GM06990 (cell line): Measurements from ENCODE around the gene ADORA2A.

Experiments
- DNase-seq: peaks from one replicate; pipeline ENCODE4 v3.0.0-alpha.2; 2011; ENCODE audit not compliant: insufficient read length; ENCODE audit errors: extremely low read depth
- H3K27me3 ChIP-seq: replicated peaks from 2 replicates; pipeline ENCODE4 v1.6.0; 2011; ENCODE audit warnings: low read length; ENCODE audit not compliant: control insufficient read depth, insufficient read depth
- H3K36me3 ChIP-seq: 2 replicates; pipeline ENCODE4 v1.5.1; 2011; ENCODE audit warnings: low read length; ENCODE audit not compliant: control insufficient read depth, insufficient read depth
- H3K4me3 ChIP-seq: replicated peaks from 2 replicates; pipeline ENCODE4 v1.5.1; 2011; ENCODE audit warnings: low read depth, mild to moderate bottlenecking, control low read depth, low read length
- TF ChIP-seq, protein P1 (sequence below): IDR thresholded peaks from 2 replicates; pipeline ENCODE4 v1.5.1; 2011; ENCODE audit warnings: low read length, control low read depth, mild to moderate bottlenecking, inconsistent platforms; ENCODE audit not compliant: insufficient read depth, poor library complexity, severe bottlenecking

ADORA2A gene

GRCh38 chr22:24427500-24428164, at the start of gene ADORA2A:
TSS of gene ADORA2A (plus strand) at chr22:24427599. CDS start at chr22:24433405, 5,806 bp downstream.
- TF ChIP-seq, protein P1, sequence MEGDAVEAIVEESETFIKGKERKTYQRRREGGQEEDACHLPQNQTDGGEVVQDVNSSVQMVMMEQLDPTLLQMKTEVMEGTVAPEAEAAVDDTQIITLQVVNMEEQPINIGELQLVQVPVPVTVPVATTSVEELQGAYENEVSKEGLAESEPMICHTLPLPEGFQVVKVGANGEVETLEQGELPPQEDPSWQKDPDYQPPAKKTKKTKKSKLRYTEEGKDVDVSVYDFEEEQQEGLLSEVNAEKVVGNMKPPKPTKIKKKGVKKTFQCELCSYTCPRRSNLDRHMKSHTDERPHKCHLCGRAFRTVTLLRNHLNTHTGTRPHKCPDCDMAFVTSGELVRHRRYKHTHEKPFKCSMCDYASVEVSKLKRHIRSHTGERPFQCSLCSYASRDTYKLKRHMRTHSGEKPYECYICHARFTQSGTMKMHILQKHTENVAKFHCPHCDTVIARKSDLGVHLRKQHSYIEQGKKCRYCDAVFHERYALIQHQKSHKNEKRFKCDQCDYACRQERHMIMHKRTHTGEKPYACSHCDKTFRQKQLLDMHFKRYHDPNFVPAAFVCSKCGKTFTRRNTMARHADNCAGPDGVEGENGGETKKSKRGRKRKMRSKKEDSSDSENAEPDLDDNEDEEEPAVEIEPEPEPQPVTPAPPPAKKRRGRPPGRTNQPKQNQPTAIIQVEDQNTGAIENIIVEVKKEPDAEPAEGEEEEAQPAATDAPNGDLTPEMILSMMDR, result no peak
- Histone ChIP-seq H3K36me3 (peaks cover 4% of the 10 kb centered on the region), H3K4me3 (peak within 1 kb of the TSS; percentile 77), H3K27me3 (no peaks in the 10 kb centered on the region)
- peak; percentile 83 for DNase-seq

- Histone ChIP-seq H3K4me3 (no peak overlapping the region), H3K36me3 (no peaks in the 10 kb centered on the region; the same call in 1 of the 2 replicates), H3K27me3 (no peaks in the 10 kb centered on the region)
- no peak for DNase-seq
- TF ChIP-seq, protein P1, result no peak
Measured at GRCh38 chr22:24379536-24379935, 47.9 kb upstream of the ADORA2A start.

DNA sequence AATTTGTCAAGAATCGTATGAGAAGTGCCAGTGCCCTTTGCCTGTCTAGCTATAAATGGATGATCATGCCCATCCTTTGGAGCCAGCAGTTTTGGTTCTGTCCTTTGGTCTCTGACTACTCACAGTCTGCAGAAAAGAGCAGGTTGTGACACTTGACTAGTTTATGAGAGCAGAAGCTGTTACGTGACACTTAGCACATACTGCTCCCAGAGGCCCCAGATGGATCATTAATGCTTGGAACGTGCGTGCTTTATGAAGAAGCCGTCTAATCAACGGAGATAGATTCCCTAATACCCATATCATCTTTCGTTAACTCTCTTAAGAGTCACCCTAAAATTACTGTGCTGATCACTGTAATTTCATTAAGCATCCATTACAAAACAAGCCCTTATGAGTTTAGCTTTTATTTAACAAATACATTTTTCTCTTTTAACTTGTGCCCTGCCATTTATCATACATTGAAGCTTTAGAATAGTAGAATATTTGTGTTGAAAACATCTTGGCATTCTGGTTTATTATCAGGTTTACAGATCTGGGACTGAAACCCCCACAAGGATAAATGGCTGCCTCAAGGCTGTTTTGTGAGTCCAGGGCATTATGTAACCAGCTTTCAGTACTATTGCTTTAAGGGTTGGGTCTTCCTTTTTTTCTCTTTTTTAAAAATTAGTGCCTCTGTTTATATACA, 47.0 kb upstream of the ADORA2A start:
- H3K36me3 ChIP-seq, result no peaks in the 10 kb centered on the region; the same call in 1 of the 2 replicates
- H3K27me3 ChIP-seq, result no peaks in the 10 kb centered on the region
- H3K4me3 ChIP-seq, result no peak overlapping the region
- TF ChIP-seq, protein P1, result no peak
- no peak for DNase-seq

DNA sequence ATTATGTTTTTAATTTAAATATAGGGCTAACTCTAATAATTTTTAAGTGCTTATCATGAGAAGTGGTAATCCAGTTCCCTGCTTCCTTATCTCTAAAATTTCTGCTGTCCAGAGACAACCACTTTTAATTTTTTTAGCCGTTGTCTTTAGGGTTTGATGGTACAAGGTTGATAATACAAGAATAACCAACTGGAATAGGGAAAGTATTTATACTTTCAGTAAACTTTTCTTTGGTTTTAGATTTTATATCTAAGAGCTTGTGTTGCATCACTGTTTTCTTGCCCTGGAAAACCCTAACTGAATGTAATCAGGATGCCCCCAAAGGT, 46.5 kb upstream of the ADORA2A start:
- Histone ChIP-seq H3K27me3 (no peaks in the 10 kb centered on the region), H3K36me3 (no peaks in the 10 kb centered on the region; the same call in 1 of the 2 replicates), H3K4me3 (no peak overlapping the region)
- no peak for DNase-seq
- TF ChIP-seq, protein P1, result no peak

GRCh38 chr22:24383061-24383460, 44.3 kb upstream of the ADORA2A start:
- no peaks in the 10 kb centered on the region for H3K27me3 ChIP-seq
- TF ChIP-seq, protein P1, result no peak
- no peak for DNase-seq
- H3K36me3 ChIP-seq, result no peaks in the 10 kb centered on the region
- H3K4me3 ChIP-seq, result no peak overlapping the region
